HepG2 (cell line): ENCODE measurements around the gene LRATD1. TPM values are rescaled to one million over a fixed set of nuclear protein-coding genes. Genes with fewer than 3 reads are reported as not detected.
A peak's percentile ranks its signal among the peaks of the same experiment; 100 is the strongest.

Source experiments
- ATAC-seq: fragments of 200-7000 bp; cut with Tn5 transposase; 3 replicates; pipeline ENCODE4 v1.9.1; 2020; ENCODE audit warnings: mild to moderate bottlenecking, moderate library complexity
- BruUV-seq: library from RNA; stranded (reverse); fragments of 400-500 nt; replicated peaks from 2 replicates; lab custom pipeline; 2021; lab: Mats Ljungman, UMichigan
- CTCF ChIA-PET: fragments of 300-600 bp; formaldehyde crosslinking; extraction: SDS; loops from one replicate; lab custom pipeline; 2021; ENCODE audit warnings: low total read pairs, inconsistent platforms, low intra/inter-chr PET ratio; lab: Yijun Ruan, JAX
- POLR2A ChIA-PET: fragments of 350-600 bp; sonication (Branson Sonifier 250); formaldehyde crosslinking; loops from one replicate; lab custom pipeline; 2020; ENCODE audit warnings: antibody characterized with exemption, inconsistent platforms; lab: Yijun Ruan, JAX
- DNase-seq: peaks from one replicate; pipeline ENCODE4 v3.0.0-alpha.2; 2015; ENCODE audit warnings: low spot score
- FAIRE-seq: peaks from 3 replicates; lab custom pipeline; 2011; peaks lifted over from hg19 to GRCh38; lab: Jason Lieb, UNC
- H2AFZ ChIP-seq: one replicate; pipeline ENCODE4 v1.6.1; 2011; ENCODE audit warnings: low read length, inconsistent platforms
- H3K27ac ChIP-seq: fragments of 300-600 bp; 3 replicates; pipeline ENCODE4 v1.8.0; 2011; ENCODE audit warnings: mixed run types, mild to moderate bottlenecking, mixed read lengths, low read length, inconsistent platforms; ENCODE audit not compliant: insufficient read depth; ENCODE audit errors: extremely low read length
- H3K27me3 ChIP-seq, 2 experiments: fragments of 200-600 bp in 1 of 2; 2 replicates in 1 of 2; 3 replicates in 1 of 2; pipeline versions ENCODE4 v1.6.0 to v1.8.0; 2011; ENCODE audit warnings: low read length in 2 of 2, mild to moderate bottlenecking in 2 of 2, moderate library complexity in 2 of 2, inconsistent platforms in 1 of 2; ENCODE audit not compliant: insufficient read depth in 2 of 2, control insufficient read depth in 1 of 2
- H3K36me3 ChIP-seq, 2 experiments: fragments of 200-600 bp in 1 of 2; replicated peaks in 1 of 2; 2 replicates in 1 of 2; 3 replicates in 1 of 2; pipeline versions ENCODE4 v1.5.1 to v1.8.0; 2011; ENCODE audit warnings: low read length in 2 of 2, inconsistent platforms in 1 of 2; ENCODE audit not compliant: insufficient read depth in 2 of 2, control insufficient read depth in 1 of 2
- H3K4me1 ChIP-seq: 2 replicates; pipeline ENCODE4 v1.5.1; 2012; ENCODE audit warnings: low read length, inconsistent platforms; ENCODE audit not compliant: insufficient read depth
- H3K4me2 ChIP-seq: 2 replicates; pipeline ENCODE4 v1.6.0; 2011; ENCODE audit warnings: low read depth, low read length, inconsistent platforms
- H3K4me3 ChIP-seq, 3 experiments: fragments of 200-600 bp in 1 of 3; sonication (generic), shearing (Covaris generic) in 1 of 3; replicated peaks in 1 of 3; 2 replicates each; pipeline ENCODE4 v1.5.1; 2011 to 2016; ENCODE audit warnings: low read length in 3 of 3, inconsistent platforms in 2 of 3, low read depth in 2 of 3, mild to moderate bottlenecking in 2 of 3, control low read depth in 1 of 3, mixed read lengths in 1 of 3; ENCODE audit not compliant: insufficient read depth in 1 of 3
- H3K79me2 ChIP-seq: one replicate; pipeline ENCODE4 v1.6.1; 2011; ENCODE audit warnings: low read length, inconsistent platforms; ENCODE audit not compliant: insufficient read depth
- H3K9ac ChIP-seq: 2 replicates; pipeline ENCODE4 v1.6.0; 2011; ENCODE audit warnings: mild to moderate bottlenecking, low read depth, low read length, inconsistent platforms; ENCODE audit not compliant: insufficient read depth
- H3K9me3 ChIP-seq: 2 replicates; pipeline ENCODE4 v1.5.1; 2012; ENCODE audit warnings: mild to moderate bottlenecking, low read length
- H4K20me1 ChIP-seq: 2 replicates; pipeline ENCODE4 v1.6.0; 2011; ENCODE audit warnings: inconsistent platforms, mild to moderate bottlenecking, low read length, moderate library complexity; ENCODE audit not compliant: insufficient read depth
- ATF7 ChIP-seq, 2 experiments: fragments of 450-650 bp in 1 of 2; sonication (generic) in 1 of 2; formaldehyde crosslinking in 1 of 2; IDR thresholded peaks; 2 replicates each; pipeline versions ENCODE4 v1.4.0 to v1.6.1; 2016 to 2020; ENCODE audit warnings: antibody characterized with exemption in 1 of 2, mild to moderate bottlenecking in 1 of 2, missing genetic modification reagents in 1 of 2
- DPF2 ChIP-seq: sonication (generic); formaldehyde crosslinking; IDR thresholded peaks from 2 replicates; pipeline ENCODE4 v1.4.0; 2020; ENCODE audit warnings: mild to moderate bottlenecking, low read depth, missing genetic modification reagents, borderline replicate concordance
- EZH2 ChIP-seq: conservative IDR thresholded peaks from 2 replicates; pipeline ENCODE4 v1.6.1; 2012; ENCODE audit warnings: mild to moderate bottlenecking, low read depth, low read length, moderate library complexity
- HES4 ChIP-seq: sonication (generic); formaldehyde crosslinking; IDR thresholded peaks from 2 replicates; pipeline ENCODE4 v1.9.0; 2021; ENCODE audit warnings: mild to moderate bottlenecking, missing genetic modification reagents, borderline replicate concordance
- RAD51 ChIP-seq: fragments of 450-650 bp; IDR thresholded peaks from 2 replicates; pipeline ENCODE4 v1.6.1; 2016; ENCODE audit warnings: borderline replicate concordance
- SRSF1 ChIP-seq: fragments of 200-400 bp; formaldehyde crosslinking; optimal IDR thresholded peaks from 2 replicates; pipeline ENCODE3; 2017; ENCODE audit warnings: mild to moderate bottlenecking, low read depth, low read length, moderate library complexity
- USF2 ChIP-seq, 2 experiments: sonication (generic) in 1 of 2; formaldehyde crosslinking in 1 of 2; IDR thresholded peaks; 2 replicates each; pipeline versions ENCODE4 v1.5.1 to v1.6.1; 2011 to 2020; ENCODE audit warnings: borderline replicate concordance in 1 of 2, low read depth in 1 of 2, low read length in 1 of 2, mild to moderate bottlenecking in 1 of 2, missing genetic modification reagents in 1 of 2, moderate library complexity in 1 of 2
- ZNF33B ChIP-seq: sonication (generic); formaldehyde crosslinking; IDR thresholded peaks from 2 replicates; pipeline ENCODE4 v1.5.1; 2020; ENCODE audit warnings: mild to moderate bottlenecking, missing genetic modification reagents
- ZNF510 ChIP-seq: sonication (generic); formaldehyde crosslinking; IDR thresholded peaks from 2 replicates; pipeline ENCODE4 v1.4.0; 2020; ENCODE audit warnings: low read depth, mild to moderate bottlenecking, missing genetic modification reagents
- ZNF839 ChIP-seq: sonication (generic); formaldehyde crosslinking; IDR thresholded peaks from 2 replicates; pipeline ENCODE4 v1.4.0; 2020; ENCODE audit warnings: missing genetic modification reagents, mild to moderate bottlenecking, borderline replicate concordance
- ZSCAN22 ChIP-seq: sonication (generic); formaldehyde crosslinking; IDR thresholded peaks from 2 replicates; pipeline ENCODE4 v1.4.0; 2020; ENCODE audit warnings: mild to moderate bottlenecking, missing genetic modification reagents
- WGBS: methylation state at CpG from one replicate; pipeline ENCODE4 v1.1.6; 2017; ENCODE audit warnings: low lambda C conversion rate; 5-methylcytosine and 5-hydroxymethylcytosine counted together
- in situ Hi-C: cut with HindIII; loops from 2 replicates; pipeline ENCODE4 v1.10.0; 2017; ENCODE audit warnings: low pct_unique_long_range_greater_than_20kb; ENCODE audit not compliant: extremely low pct_ligation_motif_present
- intact Hi-C: fragments of 100-400 bp; cut with micrococcal nuclease; formaldehyde crosslinking; loops from one replicate; pipeline ENCODE4 v1.10.0; 2022; ENCODE audit not compliant: unreplicated experiment
- polyA plus RNA-seq, 8 experiments: library from polyadenylated mRNA; depleted of rRNA in 3 of 8; stranded (reverse) in 7 of 8; unstranded in 1 of 8; fragments of >200 nt; fragmentation: Illumina TruSeq in 4 of 8; extraction: Trizol in 4 of 8; gene quantifications; 2 replicates each; pipeline versions ENCODE4 v1.2.1 to v1.2.3, GENCODE V29; 2011 to 2016; ENCODE audit warnings: low read depth in 4 of 8, missing spikeins in 1 of 8, mixed read lengths in 1 of 8; ENCODE audit not compliant: insufficient read depth in 1 of 8
- total RNA-seq, 5 experiments: library from RNA; depleted of rRNA; stranded (reverse); fragments of >200 nt; fragmentation: Illumina TruSeq; extraction: Trizol; gene quantifications; 2 replicates each; pipeline ENCODE4 v1.2.3, GENCODE V29; 2016; ENCODE audit warnings: low read depth in 1 of 5

LRATD1 gene
- total and polyA plus RNA-seq, 2 of the 13 experiments (the other 11 are each of a cell fraction or from before 2014, with no cell fraction given) = 0.07 TPM; not detected in 1

GRCh38 chr2:14681608-14682007, 49.1 kb downstream of the LRATD1 start:
- H3K9me3 ChIP-seq = peaks cover 20% of the 10 kb centered on the region; the same call in 1 of the 2 replicates
- H3K36me3 ChIP-seq = no peaks in the 10 kb centered on the region
- no peaks in the 10 kb centered on the region for H3K79me2 ChIP-seq
- no peak for DNase-seq
- TF ChIP-seq ZNF510 (no peak), RAD51 (peak; percentile 91), ZNF839 (CRISPR knock-in tag) (no peak), ZSCAN22 (CRISPR knock-in tag) (no peak), DPF2 (CRISPR knock-in tag) (no peak), ATF7 (IDR thresholded peaks at IDR 0.05) (no peak), ATF7 (CRISPR knock-in tag; IDR thresholded peaks at IDR 0.05) (no peak), HES4 (CRISPR knock-in tag) (no peak), ZNF33B (CRISPR knock-in tag) (no peak), EZH2 (no peak), SRSF1 (no peak), USF2 (IDR thresholded peaks at IDR 0.05; ENCODE audit: low read depth, low read length) (peak; percentile 51), USF2 (CRISPR knock-in tag; IDR thresholded peaks at IDR 0.05; ENCODE audit: borderline replicate concordance) (no peak)
- in situ Hi-C loops (no loop called here), intact Hi-C loops (no loop called here)
- H3K27me3 ChIP-seq = no peaks in the 10 kb centered on the region
- H3K4me3 ChIP-seq = no peak overlapping the region
- H3K9ac ChIP-seq = no peak overlapping the region
- ChIA-PET POLR2A (no interaction called here), CTCF (no interaction called here)
- no peak overlapping the region for H2AFZ ChIP-seq
- no peak overlapping the region for H3K4me2 ChIP-seq
- no TSS peak for BruUV-seq
- H4K20me1 ChIP-seq = no peaks in the 10 kb centered on the region
- no peaks in the 10 kb centered on the region for H3K4me1 ChIP-seq
- H3K27ac ChIP-seq = no peak overlapping the region
- WGBS = 7% methylated on average over 3 of the region's 3 CpGs
- no peak for FAIRE-seq
- ATAC-seq = no peak
